ENCODE measurements around the gene PKMYT1. TPM values are rescaled to one million over a fixed set of nuclear protein-coding genes. Genes with fewer than 3 reads are reported as not detected.
A peak's percentile ranks its signal among the peaks of the same experiment; 100 is the strongest.

PKMYT1 gene
- total and polyA plus RNA-seq, 4 donors: 3.1 to 32.6 (median 13.6) TPM

DNA sequence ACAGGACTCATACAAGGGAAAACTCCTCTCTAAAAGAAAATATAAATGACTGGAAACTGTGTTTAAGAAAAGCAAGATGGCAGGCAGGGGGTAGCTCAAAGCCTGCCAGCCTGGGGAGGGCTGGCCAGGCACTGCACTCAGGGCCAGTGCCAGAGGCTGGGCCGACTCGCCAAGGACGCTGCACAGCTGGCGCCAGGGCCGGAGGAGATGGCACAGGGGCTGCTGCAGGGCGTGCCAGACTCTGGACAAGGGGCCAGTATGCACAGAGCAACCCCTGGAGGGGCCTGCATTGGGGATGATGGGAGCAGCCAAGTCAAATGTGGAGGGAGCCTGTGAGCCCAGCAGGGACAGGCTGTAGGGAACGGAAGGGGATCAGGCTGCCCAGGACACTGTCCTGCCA lies 4.0 kb downstream of the PKMYT1 start:
- H3K36me3 ChIP-seq (ENCODE audit: control insufficient read depth, insufficient read depth, low read length): peaks cover 56% of the 10 kb centered on the region
- no peaks in the 10 kb centered on the region for H3K9me3 ChIP-seq (ENCODE audit: control insufficient read depth, insufficient read depth, low read length)
- peak in 1 of 6 donors; percentile 51 for DNase-seq (ENCODE audit: low read depth in 4 of 6, low spot score in 6 of 6)
- H3K4me1 ChIP-seq (ENCODE audit: control insufficient read depth, insufficient read depth, low read length): peaks cover 86% of the 10 kb centered on the region
- 71% methylated on average over 7 of the region's 7 CpGs for WGBS (ENCODE audit: insufficient coverage)
- no peak overlapping the region for H3K4me3 ChIP-seq (ENCODE audit: low read depth, low read length)
- no peak overlapping the region for H3K27ac ChIP-seq (ENCODE audit: low read depth, low read length)
- H3K27me3 ChIP-seq (ENCODE audit: control insufficient read depth, insufficient read depth, low read length): peaks cover 2% of the 10 kb centered on the region

DNA sequence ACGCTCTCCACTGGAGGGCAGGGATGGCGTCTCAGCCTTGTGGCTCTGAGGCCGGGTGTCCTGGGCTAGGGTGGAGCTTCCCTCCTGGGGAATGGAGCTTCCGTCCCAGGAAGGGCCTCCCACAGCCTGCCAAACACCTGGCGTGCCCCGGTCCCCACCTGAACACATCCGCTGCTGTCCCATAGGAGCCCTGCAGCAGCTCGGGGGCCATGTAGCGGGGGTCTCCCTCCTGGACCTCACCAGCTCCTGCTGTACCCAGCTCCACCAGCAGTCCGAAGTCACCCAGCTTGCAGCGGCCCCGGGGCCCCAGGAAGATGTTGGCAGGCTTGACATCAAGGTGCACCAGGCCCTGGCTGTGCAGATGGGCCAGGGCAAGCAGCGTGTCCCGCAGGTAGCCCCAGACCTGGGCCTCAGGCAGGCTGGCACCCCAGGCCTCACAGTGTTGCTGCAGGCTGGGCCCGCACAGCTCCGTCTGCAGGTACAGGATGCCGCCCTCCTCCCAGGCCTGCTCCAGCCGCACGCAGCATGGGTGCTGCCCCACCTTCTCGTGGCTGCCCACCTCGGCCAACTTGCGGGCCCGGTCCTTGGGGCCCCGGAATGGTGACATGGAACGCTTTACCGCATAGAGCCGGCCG lies 5.0 kb downstream of the PKMYT1 start:
- Histone ChIP-seq H3K4me1 (ENCODE audit: control insufficient read depth, insufficient read depth, low read length) (peaks cover 88% of the 10 kb centered on the region), H3K36me3 (ENCODE audit: control insufficient read depth, insufficient read depth, low read length) (peaks cover 63% of the 10 kb centered on the region), H3K27me3 (ENCODE audit: control insufficient read depth, insufficient read depth, low read length) (no peaks in the 10 kb centered on the region), H3K27ac (ENCODE audit: low read depth, low read length) (no peak overlapping the region), H3K4me3 (ENCODE audit: low read depth, low read length) (no peak overlapping the region), H3K9me3 (ENCODE audit: control insufficient read depth, insufficient read depth, low read length) (no peaks in the 10 kb centered on the region)
- 92% methylated on average over 28 of the region's 28 CpGs for WGBS (ENCODE audit: insufficient coverage)
- no peak for DNase-seq (ENCODE audit: low read depth in 4 of 6, low spot score in 6 of 6)

DNA sequence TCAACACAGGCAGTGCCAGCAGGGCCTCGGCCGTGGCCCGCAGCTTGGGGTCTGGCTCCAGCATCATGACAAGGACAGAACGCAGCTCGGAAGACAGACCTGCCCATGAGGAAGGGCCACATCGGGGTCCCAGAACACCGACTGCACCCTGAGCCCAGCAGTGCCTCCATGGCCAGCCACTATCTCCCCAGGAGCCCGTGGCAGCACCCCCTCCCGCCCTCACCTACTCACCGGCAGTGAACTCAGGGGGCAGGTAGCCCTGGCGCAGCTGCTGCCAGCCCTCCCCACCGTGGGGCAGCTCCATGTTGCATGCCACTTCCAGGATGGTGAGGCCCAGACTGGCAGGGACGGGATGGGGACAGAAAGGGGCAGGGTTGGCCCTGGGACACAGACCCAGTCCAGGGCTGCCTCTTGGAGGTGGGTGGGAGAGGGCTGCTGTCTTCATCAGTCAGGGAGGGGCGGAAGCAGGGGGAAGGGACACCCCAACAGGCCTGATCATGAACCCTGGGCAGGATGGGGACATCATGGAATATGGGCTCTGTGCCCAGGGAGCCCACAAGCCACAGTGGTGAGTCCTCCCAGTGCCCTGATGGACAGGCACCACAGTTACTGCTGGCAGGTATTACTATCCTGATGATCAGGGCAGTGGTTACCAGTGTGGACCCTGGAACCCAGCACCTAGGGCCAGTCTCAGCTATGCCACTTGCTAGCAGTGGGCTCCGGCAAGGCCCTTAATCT lies 5.8 kb downstream of the PKMYT1 start:
- H3K4me1 ChIP-seq (ENCODE audit: control insufficient read depth, insufficient read depth, low read length): peaks cover 90% of the 10 kb centered on the region
- H3K27ac ChIP-seq (ENCODE audit: low read depth, low read length): no peak overlapping the region
- peaks cover 63% of the 10 kb centered on the region for H3K36me3 ChIP-seq (ENCODE audit: control insufficient read depth, insufficient read depth, low read length)
- no peaks in the 10 kb centered on the region for H3K27me3 ChIP-seq (ENCODE audit: control insufficient read depth, insufficient read depth, low read length)
- WGBS (ENCODE audit: insufficient coverage): 88% methylated on average over 14 of the region's 15 CpGs
- no peak for DNase-seq (ENCODE audit: low read depth in 4 of 6, low spot score in 6 of 6)
- H3K4me3 ChIP-seq (ENCODE audit: low read depth, low read length): no peak overlapping the region
- H3K9me3 ChIP-seq (ENCODE audit: control insufficient read depth, insufficient read depth, low read length): no peaks in the 10 kb centered on the region

DNA sequence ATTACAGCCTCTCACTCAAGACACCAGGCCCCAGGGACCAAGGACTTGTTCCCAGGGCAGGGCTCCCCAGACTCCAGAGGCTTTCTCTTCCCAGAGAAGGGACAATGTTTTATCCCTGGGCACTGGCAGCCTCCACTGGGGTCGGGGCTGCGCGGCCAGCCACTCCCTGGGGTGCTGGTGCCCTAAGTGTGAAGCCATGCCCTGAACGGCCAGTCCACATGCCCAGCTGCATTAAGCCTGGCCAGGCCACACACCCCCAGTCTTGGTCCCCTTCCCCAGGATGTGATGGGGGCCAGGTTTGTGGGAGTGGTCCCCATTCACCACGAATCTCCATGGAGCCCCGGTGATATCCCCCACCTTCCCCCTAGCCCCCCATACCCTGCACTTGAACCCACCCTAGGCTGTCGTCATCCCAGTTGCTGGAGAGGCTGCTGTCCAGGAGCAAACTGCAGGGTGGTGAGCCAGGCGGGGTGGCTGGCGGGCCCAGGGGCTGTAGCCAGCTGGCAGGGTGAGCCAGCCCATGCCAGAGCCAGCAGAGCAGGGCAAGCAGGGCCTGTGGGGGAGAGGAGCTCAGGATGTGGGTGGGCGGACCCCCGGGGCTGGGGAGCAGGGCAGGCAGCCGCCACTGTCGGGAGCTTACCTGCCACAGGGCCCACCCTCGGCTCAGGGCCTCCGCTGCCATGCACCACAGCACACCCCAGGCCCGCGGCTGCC lies 6.5 kb downstream of the PKMYT1 start:
- peaks cover 89% of the 10 kb centered on the region for H3K4me1 ChIP-seq (ENCODE audit: control insufficient read depth, insufficient read depth, low read length)

DNA sequence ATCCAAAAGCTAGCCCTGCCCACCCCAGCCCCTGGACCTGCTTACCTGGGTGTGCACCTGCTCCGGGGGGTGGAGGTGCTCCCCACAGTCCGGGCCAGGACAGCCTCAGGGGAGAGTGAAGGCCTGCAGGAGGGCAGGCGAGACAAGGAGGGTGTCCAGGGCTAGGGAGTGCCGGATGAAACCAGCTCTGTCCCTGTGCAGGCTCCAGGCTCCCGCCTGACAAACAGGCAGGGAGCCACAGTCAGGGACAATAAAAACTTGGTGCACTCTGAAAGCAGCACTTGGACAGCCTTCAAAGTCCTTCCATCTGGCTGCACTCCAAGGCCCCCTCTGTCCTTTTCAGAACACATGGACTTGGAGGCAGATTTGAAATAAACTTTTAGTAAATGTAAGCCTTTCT lies 7.2 kb downstream of the PKMYT1 start:
- Histone ChIP-seq H3K4me1 (ENCODE audit: control insufficient read depth, insufficient read depth, low read length) (peaks cover 95% of the 10 kb centered on the region), H3K9me3 (ENCODE audit: control insufficient read depth, insufficient read depth, low read length) (no peaks in the 10 kb centered on the region), H3K4me3 (ENCODE audit: low read depth, low read length) (no peak overlapping the region), H3K36me3 (ENCODE audit: control insufficient read depth, insufficient read depth, low read length) (peaks cover 63% of the 10 kb centered on the region), H3K27ac (ENCODE audit: low read depth, low read length) (peak overlapping the region; percentile 84), H3K27me3 (ENCODE audit: control insufficient read depth, insufficient read depth, low read length) (peaks cover 8% of the 10 kb centered on the region)
- WGBS (ENCODE audit: insufficient coverage): 55% methylated on average over 5 of the region's 5 CpGs
- DNase-seq (ENCODE audit: low read depth in 4 of 6, low spot score in 6 of 6): peak in 4 of 6 donors; percentile 59 to 89 (median 66)

More for the DNA sequence above, 6.5 kb downstream of the PKMYT1 start:
- Histone ChIP-seq H3K9me3 (ENCODE audit: control insufficient read depth, insufficient read depth, low read length) (no peaks in the 10 kb centered on the region), H3K27me3 (ENCODE audit: control insufficient read depth, insufficient read depth, low read length) (peaks cover under 1% of the 10 kb centered on the region), H3K27ac (ENCODE audit: low read depth, low read length) (peak overlapping the region; percentile 84), H3K4me3 (ENCODE audit: low read depth, low read length) (no peak overlapping the region), H3K36me3 (ENCODE audit: control insufficient read depth, insufficient read depth, low read length) (peaks cover 63% of the 10 kb centered on the region)
- WGBS (ENCODE audit: insufficient coverage): 67% methylated on average over 11 of the region's 17 CpGs
- peak in 1 of 6 donors; percentile 64 for DNase-seq (ENCODE audit: low read depth in 4 of 6, low spot score in 6 of 6)

DNA sequence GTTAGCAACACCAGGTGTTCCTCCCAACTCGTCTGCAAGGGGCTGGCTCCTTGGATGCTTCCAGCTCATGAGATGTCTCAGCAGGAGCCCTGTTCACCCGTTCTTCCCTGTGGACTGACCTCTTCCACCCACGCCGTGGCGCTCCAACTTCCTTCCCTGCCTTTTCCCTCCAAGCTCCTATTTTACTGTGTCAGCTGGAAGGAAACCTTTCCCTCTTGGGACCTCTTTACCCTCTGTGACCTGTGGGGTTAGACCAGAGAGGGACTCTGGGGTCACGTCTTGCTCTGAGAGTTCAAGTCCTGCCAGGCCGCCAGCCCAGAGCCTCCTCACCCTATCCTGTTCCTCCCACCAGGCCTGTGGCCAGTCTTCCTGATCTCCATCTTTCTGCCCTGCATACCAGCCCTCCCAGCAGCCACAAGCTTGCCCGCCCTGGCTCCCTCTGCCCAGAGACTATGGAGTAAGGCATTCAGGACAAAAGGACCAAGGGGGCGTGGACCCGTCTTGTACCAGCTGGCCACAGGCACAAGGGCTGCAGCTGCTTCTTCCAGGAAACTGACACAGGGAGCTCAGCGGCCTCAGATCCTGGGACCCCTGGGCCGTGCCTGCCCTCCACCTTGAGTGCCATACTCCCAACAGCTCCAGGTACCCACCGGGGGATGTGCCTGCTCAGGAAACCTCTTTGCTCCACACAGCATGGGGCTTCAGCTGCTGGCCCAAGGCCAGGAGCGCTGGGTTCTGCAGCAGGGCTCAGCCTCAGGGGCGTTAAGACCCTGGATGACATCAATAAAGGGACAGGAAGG lies 8.1 kb downstream of the PKMYT1 start:
- peak in 1 of 6 donors; percentile 51 for DNase-seq (ENCODE audit: low read depth in 4 of 6, low spot score in 6 of 6)
- H3K4me3 ChIP-seq (ENCODE audit: low read depth, low read length): no peak overlapping the region
- H3K27me3 ChIP-seq (ENCODE audit: control insufficient read depth, insufficient read depth, low read length): peaks cover 16% of the 10 kb centered on the region
- peaks cover 93% of the 10 kb centered on the region for H3K4me1 ChIP-seq (ENCODE audit: control insufficient read depth, insufficient read depth, low read length)
- WGBS (ENCODE audit: insufficient coverage): 60% methylated on average over 11 of the region's 15 CpGs
- no peaks in the 10 kb centered on the region for H3K9me3 ChIP-seq (ENCODE audit: control insufficient read depth, insufficient read depth, low read length)
- peak overlapping the region; percentile 84 for H3K27ac ChIP-seq (ENCODE audit: low read depth, low read length)
- H3K36me3 ChIP-seq (ENCODE audit: control insufficient read depth, insufficient read depth, low read length): peaks cover 68% of the 10 kb centered on the region

DNA sequence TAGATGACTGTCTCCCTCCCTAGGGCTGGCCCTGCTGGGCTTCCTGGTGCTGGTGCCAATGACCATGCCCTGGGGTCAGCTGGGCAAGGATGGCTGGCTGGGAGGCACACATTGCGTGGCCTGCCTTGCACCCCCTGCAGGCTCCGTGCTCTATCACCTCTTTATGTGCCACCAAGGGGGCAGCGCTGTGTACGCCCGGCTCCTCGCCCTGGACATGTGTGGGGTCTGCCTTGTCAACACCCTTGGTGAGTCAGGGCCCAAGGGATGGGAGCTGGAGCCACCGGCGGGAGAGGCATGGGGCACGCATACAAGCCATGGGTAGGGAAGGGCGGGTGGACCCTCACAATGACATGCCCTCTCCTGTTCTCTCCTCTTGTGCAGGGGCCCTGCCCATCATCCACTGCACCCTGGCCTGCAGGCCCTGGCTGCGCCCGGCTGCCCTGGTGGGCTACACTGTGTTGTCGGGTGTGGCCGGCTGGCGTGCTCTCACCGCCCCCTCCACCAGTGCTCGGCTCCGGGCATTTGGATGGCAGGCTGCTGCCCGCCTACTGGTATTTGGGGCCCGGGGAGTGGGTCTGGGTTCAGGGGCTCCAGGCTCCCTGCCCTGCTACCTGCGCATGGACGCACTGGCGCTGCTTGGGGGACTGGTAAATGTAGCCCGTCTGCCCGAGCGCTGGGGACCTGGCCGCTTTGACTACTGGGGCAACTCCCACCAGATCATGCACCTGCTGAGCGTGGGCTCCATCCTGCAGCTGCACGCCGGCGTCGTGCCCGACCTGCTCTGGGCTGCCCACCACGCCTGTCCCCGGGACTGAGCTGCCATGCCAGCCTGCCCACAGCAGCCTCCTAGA lies 8.9 kb downstream of the PKMYT1 start:
- Histone ChIP-seq H3K27ac (ENCODE audit: low read depth, low read length) (peak overlapping the region; percentile 84), H3K9me3 (ENCODE audit: control insufficient read depth, insufficient read depth, low read length) (no peaks in the 10 kb centered on the region), H3K36me3 (ENCODE audit: control insufficient read depth, insufficient read depth, low read length) (peaks cover 62% of the 10 kb centered on the region), H3K27me3 (ENCODE audit: control insufficient read depth, insufficient read depth, low read length) (peaks cover 21% of the 10 kb centered on the region), H3K4me3 (ENCODE audit: low read depth, low read length) (no peak overlapping the region), H3K4me1 (ENCODE audit: control insufficient read depth, insufficient read depth, low read length) (peaks cover 89% of the 10 kb centered on the region)
- 90% methylated on average over 35 of the region's 35 CpGs for WGBS (ENCODE audit: insufficient coverage)
- DNase-seq (ENCODE audit: low read depth in 4 of 6, low spot score in 6 of 6): no peak

DNA sequence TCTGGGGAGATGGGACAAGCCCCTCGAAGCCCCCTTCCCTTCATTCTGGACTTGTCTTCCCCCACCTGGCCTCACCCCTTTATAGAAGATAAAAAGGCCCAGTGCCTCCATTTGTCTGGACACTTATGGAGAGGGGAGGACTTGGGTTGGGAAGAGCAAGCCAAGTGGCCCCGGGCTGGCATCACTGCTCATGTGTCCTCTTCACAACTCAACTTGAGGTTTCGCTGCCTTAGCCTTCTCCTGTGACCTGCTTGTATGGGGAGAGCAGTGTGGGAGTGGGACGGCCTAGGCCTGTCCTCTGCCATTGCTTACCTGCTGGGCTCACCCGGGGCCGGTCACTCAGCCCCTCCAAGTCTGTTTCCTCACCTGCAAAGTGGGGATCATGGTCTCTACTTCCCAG lies 9.7 kb downstream of the PKMYT1 start:
- Histone ChIP-seq H3K36me3 (ENCODE audit: control insufficient read depth, insufficient read depth, low read length) (peaks cover 57% of the 10 kb centered on the region), H3K9me3 (ENCODE audit: control insufficient read depth, insufficient read depth, low read length) (no peaks in the 10 kb centered on the region), H3K4me3 (ENCODE audit: low read depth, low read length) (peak overlapping the region; percentile 59), H3K27ac (ENCODE audit: low read depth, low read length) (peak overlapping the region; percentile 75), H3K4me1 (ENCODE audit: control insufficient read depth, insufficient read depth, low read length) (peaks cover 81% of the 10 kb centered on the region), H3K27me3 (ENCODE audit: control insufficient read depth, insufficient read depth, low read length) (peaks cover 29% of the 10 kb centered on the region)
- 88% methylated on average over 2 of the region's 6 CpGs for WGBS (ENCODE audit: insufficient coverage)
- no peak for DNase-seq (ENCODE audit: low read depth in 4 of 6, low spot score in 6 of 6)
